ENCODE results near the gene FNDC3B.

DNA sequence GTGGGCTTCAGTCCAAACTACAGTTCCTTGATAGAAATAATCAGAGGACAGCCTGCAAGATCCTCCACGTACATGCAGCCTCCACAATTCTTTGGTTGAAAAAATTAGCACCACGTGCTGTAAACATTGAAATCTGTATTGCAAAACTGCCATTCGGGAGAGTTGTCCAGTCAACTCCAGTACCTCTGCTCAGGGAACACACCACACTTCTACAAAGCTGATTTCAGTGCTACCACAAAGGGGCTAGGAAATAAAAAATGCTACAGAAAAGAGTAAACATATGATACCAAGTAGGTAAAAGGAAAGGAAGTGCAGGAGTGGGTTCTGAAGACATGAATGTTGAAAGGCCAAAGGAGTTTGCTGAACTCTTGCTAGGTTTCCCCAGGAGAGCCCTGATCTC is 368.5 kb downstream of the FNDC3B start:
- TF ChIP-seq, protein P1, sequence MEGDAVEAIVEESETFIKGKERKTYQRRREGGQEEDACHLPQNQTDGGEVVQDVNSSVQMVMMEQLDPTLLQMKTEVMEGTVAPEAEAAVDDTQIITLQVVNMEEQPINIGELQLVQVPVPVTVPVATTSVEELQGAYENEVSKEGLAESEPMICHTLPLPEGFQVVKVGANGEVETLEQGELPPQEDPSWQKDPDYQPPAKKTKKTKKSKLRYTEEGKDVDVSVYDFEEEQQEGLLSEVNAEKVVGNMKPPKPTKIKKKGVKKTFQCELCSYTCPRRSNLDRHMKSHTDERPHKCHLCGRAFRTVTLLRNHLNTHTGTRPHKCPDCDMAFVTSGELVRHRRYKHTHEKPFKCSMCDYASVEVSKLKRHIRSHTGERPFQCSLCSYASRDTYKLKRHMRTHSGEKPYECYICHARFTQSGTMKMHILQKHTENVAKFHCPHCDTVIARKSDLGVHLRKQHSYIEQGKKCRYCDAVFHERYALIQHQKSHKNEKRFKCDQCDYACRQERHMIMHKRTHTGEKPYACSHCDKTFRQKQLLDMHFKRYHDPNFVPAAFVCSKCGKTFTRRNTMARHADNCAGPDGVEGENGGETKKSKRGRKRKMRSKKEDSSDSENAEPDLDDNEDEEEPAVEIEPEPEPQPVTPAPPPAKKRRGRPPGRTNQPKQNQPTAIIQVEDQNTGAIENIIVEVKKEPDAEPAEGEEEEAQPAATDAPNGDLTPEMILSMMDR (IDR thresholded peaks at IDR 0.05): no peak
- no peak for TF ChIP-seq EZH2 (IDR thresholded peaks at IDR 0.05; ENCODE audit: borderline replicate concordance, insufficient read depth, low read depth, low read length, poor library complexity, severe bottlenecking)

Measured in B cell (primary cell).